HS-27A (cell line): Measurements from ENCODE around the gene NXPH4.

Experiments
- DNase-seq: peaks from one replicate; pipeline ENCODE4 v3.0.0-alpha.2; 2012; ENCODE audit warnings: low read depth, missing footprints

NXPH4 gene

GRCh38 chr12:57216014-57216911, at the start of gene NXPH4:
Gene NXPH4, plus strand, starts transcription at chr12:57216794. Its CDS starts 176 bp downstream, at chr12:57216970.
- DNase-seq: no peak

DNA sequence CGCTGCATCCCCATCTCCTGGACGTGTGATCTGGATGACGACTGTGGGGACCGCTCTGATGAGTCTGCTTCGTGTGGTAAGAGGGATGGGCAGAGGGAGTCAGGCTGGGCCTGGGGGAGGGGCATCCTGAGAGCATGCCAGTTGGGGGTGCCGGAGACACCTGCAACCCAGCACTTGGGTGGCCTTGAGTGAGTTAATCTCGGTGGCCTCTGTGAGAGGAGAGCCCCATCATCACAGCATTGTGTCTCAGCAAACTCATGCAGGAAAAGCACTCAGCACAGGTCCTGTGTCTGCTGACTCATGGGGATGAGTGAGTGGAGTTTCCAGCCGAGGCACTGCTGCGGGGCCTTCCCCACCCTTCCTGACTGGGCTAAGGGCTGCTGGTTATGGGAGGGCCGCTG, 49.6 kb upstream of the NXPH4 start:
- DNase-seq: no peak

DNA sequence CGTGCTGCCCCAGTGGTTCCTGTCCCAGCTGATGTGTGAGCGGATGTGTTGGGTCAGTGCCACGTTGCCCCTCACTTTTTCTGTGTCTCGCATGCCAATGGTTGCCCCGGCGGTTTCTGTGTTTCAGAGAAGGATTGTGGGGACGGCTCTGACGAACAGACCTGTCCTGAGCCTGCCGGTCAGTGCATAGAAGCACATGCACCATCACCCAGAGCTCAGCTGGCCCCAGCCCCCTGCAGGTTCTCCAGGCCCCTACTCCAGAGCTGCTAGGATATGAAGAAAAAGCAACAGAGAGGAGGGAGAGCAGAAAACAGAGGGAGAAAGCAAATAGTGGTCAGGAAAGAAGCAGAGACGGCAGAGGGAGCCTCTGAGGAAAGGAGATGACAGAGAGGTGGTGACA, 48.5 kb upstream of the NXPH4 start:
- DNase-seq: no peak

DNA sequence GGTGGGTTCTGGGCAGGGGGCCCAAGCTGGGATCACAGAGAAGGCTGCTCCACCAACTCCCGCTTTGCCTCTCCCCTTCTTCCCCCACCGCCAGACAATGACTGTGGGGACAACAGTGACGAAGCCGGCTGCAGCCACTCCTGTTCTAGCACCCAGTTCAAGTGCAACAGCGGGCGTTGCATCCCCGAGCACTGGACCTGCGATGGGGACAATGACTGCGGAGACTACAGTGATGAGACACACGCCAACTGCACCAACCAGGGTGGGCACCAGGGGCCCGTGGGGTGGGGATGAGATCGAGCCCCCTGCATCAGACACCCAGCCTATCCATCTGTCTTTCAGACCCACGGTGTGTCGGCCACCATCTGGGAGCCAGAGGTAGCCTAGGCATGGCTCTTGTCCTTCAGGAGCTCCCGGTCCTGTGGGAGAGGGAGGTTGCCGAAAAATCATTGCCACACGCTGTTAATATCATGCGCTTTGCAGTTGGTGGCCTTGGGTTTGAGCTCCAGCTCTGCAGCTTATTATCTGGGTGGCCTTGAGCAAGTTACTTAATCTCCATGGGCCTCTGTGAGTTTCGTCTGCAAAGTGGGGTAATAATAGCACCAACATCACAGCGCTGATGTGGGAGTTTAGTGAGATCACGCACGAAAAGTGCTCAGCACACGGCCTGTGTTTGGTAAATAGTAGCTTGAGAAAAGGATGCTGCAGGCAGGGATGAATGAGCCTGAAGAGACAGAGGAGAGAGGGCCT, 47.4 kb upstream of the NXPH4 start:
- no peak for DNase-seq

DNA sequence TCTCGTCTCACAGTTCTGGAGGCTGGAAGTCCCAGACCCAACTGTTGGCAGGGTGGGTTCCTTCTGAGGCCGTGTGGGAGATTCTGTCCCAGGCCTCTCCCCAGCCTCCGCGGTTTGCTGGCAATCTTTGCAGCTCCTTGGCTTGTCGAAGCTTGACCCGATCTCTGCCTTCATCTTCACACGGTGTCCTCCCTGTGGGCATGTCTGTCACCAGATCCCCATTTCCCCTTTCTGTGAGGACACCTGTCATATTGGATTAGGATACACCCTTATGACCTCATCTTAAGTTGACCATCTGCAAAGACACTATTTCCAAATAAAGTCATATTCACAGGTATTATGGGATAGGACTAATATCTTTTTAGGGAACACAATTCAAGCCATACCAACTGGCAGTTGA, 46.6 kb upstream of the NXPH4 start:
- DNase-seq: no peak

DNA sequence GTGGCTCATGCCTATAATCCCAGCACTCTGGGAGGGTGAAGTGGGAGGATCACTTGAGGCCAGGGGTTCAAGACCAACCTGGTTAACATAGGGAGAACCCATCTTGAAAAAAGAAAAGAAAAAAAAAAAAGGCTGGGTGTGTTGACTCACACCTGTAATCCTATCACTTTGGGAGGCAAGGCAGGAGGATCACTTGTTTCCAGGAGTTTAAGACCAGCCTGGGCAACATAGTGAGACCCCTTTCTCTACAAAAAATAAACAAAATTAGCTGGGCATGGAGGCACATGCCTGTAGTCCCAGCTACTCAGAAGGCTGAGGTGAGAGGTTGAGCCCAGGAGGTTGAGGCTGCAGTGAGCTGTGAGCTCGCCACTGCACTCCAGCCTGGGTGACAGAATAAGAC, 46.2 kb upstream of the NXPH4 start:
- DNase-seq: no peak

- DNase-seq: no peak
These were observed 45.7 kb upstream of the NXPH4 start for GRCh38 chr12:57170927-57171326.

- no peak for DNase-seq
These were observed 44.9 kb upstream of the NXPH4 start for GRCh38 chr12:57171668-57172067.

DNA sequence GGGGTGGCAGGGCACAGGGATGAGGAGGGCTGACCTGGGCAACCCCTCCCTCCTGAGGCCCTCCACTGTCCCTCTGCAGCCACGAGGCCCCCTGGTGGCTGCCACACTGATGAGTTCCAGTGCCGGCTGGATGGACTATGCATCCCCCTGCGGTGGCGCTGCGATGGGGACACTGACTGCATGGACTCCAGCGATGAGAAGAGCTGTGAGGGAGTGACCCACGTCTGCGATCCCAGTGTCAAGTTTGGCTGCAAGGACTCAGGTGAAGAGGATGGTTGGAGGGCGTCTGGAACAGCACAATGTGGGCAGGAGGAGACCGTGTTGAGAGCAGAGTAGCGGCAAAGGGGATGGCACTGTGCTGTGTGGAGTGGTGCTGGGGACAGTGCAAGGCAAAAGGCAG, 43.5 kb upstream of the NXPH4 start:
- DNase-seq: no peak

GRCh38 chr12:57173683-57174082, 42.9 kb upstream of the NXPH4 start:
- no peak for DNase-seq

DNA sequence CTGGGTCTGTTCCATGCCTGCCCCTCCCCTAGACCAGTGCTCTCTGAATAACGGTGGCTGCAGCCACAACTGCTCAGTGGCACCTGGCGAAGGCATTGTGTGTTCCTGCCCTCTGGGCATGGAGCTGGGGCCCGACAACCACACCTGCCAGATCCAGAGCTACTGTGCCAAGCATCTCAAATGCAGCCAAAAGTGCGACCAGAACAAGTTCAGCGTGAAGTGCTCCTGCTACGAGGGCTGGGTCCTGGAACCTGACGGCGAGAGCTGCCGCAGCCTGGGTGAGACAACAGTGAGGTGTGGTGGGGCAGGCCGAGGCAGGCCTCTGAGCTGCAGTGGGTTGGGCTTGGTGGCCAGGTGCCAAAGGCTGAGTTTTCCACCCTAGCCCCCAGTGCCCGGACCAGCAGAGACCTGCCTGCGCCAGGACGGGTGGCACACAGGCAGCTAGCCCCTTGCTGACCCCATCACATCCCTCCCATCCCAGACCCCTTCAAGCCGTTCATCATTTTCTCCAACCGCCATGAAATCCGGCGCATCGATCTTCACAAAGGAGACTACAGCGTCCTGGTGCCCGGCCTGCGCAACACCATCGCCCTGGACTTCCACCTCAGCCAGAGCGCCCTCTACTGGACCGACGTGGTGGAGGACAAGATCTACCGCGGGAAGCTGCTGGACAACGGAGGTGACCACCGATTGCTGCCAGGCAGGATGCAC, 41.0 kb upstream of the NXPH4 start:
- DNase-seq: no peak

DNA sequence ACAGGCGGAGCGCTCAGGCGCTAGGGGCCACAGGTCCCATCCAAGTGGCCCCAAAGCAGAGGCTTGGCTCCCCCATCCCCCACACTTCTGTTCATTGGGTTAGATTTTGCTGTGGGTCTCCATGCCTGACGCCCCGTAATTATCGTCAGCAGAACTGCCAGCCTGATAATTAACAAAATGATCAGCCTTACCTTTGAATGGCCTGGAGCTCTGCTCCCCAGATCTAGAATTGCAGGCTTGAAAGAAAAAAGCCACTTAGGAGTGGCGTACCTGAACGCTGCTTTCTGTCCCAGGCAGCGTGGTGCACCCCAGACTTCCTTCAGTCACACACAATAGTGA, 40.5 kb upstream of the NXPH4 start:
- DNase-seq: no peak

- DNase-seq: no peak
These were observed 39.7 kb upstream of the NXPH4 start for GRCh38 chr12:57176846-57177245.

DNA sequence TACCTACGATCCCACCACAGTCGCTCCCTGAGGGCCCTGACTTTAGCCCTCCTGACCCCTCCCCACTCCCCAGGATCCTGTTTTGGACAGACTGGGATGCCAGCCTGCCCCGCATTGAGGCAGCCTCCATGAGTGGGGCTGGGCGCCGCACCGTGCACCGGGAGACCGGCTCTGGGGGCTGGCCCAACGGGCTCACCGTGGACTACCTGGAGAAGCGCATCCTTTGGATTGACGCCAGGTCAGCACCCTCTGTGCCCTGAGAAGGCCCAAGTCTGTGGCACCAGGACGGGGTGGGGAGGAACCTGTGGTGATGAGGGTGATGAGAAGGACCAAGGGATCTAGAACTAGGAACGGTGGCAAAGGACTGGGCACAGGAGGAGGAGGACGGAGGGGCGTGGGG, 39.2 kb upstream of the NXPH4 start:
- no peak for DNase-seq

DNA sequence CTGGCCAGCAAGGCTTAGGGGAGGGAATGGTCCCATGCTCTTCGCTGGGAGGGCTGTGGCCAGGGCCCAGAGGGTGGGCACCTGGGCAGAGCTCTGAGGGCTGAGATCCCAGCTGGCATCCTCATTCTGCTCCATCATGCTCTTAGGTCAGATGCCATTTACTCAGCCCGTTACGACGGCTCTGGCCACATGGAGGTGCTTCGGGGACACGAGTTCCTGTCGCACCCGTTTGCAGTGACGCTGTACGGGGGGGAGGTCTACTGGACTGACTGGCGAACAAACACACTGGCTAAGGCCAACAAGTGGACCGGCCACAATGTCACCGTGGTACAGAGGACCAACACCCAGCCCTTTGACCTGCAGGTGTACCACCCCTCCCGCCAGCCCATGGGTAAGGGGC, 38.4 kb upstream of the NXPH4 start:
- DNase-seq: no peak

DNA sequence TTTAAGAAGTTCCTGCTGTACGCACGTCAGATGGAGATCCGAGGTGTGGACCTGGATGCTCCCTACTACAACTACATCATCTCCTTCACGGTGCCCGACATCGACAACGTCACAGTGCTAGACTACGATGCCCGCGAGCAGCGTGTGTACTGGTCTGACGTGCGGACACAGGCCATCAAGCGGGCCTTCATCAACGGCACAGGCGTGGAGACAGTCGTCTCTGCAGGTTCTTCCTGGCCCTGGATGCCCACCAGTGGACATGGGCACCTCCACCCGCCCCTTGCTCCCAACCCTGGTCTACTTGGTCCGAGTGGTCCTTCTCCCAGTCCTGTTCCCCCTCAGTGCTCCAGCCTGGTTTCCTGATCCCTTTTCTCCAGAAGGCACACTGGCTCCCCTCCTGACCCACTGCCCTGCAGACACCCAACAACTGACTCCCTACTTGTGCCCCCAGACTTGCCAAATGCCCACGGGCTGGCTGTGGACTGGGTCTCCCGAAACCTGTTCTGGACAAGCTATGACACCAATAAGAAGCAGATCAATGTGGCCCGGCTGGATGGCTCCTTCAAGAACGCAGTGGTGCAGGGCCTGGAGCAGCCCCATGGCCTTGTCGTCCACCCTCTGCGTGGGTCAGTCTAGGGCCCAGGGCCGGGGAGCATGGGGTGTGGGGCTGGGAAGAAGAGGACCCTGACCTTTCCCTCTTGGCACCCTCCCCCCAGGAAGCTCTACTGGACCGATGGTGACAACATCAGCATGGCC, 37.1 kb upstream of the NXPH4 start:
- no peak for DNase-seq

- no peak for DNase-seq
These were observed 36.1 kb upstream of the NXPH4 start for GRCh38 chr12:57180321-57180989.

- DNase-seq: no peak
These were observed 35.5 kb upstream of the NXPH4 start for GRCh38 chr12:57181072-57181471.

GRCh38 chr12:57181561-57182155, 34.9 kb upstream of the NXPH4 start:
- DNase-seq: no peak

- no peak for DNase-seq
These were observed 33.5 kb upstream of the NXPH4 start for GRCh38 chr12:57182918-57183575.
